GM21381 (cell line): ENCODE data around the gene SSC5D.
"Not testable (repeated sequence)": the region's sequence is repeated elsewhere in the genome, so short reads cannot be mapped to it uniquely, and the experiment has no call there.

ENCODE experiments used
- ATAC-seq: cut with Tn5 transposase; IDR thresholded peaks from one replicate; pipeline ENCODE4 v1.9.1; 2021; ENCODE audit warnings: mild to moderate bottlenecking, moderate library complexity; ENCODE audit not compliant: unreplicated experiment

Gene SSC5D

GRCh38 chr19:55486043-55486970 lies 1.9 kb upstream of the SSC5D start:
- ATAC-seq, result no peak

- ATAC-seq, result no peak
Measured at GRCh38 chr19:55486971-55487923, 989 bp upstream of the SSC5D start.

GRCh38 chr19:55488986-55489710 lies 912 bp downstream of the SSC5D start:
- ATAC-seq, result no peak

GRCh38 chr19:55489711-55490477 lies 1.7 kb downstream of the SSC5D start:
- ATAC-seq, result no peak

- ATAC-seq, result no peak
Measured at GRCh38 chr19:55490478-55491432, 2.5 kb downstream of the SSC5D start.

GRCh38 chr19:55491546-55492360 lies 3.5 kb downstream of the SSC5D start:
- no peak for ATAC-seq

GRCh38 chr19:55492362-55492944 lies 4.2 kb downstream of the SSC5D start:
- ATAC-seq, result no peak

GRCh38 chr19:55493052-55493644 lies 4.9 kb downstream of the SSC5D start:
- no peak for ATAC-seq

- no peak for ATAC-seq
Measured at GRCh38 chr19:55493645-55494171, 5.5 kb downstream of the SSC5D start.

DNA sequence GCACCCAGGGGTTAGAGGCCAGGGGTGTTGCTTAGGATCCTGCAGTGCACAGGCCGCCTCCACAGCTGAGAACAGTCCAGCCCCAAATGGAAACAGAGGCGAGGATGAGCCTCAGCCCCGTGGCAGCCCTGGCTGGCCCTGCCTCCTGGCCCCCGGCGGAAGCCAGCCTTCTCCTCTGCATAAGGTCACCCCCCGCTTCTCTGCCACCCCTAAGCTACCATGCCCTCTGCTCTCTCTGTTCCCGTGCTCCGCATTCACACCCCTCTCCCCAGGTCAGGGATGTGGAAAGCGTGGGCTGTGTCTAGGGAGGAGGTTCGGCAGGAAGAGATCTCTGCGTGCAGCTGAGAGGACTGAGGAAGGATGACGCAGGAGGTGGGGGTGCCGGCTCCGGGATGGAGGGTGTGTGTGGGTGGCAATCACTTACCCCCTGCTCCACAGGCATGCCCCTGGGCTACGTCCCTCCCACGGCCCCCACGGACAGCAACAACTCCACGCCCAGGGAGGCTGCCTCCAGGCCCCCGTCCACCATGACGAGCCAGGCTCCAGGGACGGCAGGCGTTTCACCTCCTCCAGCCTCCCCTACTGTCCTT lies 6.0 kb downstream of the SSC5D start:
- no peak for ATAC-seq

- ATAC-seq, result no peak
Measured at GRCh38 chr19:55495646-55496349, 7.6 kb downstream of the SSC5D start.

GRCh38 chr19:55496820-55497219 lies 8.6 kb downstream of the SSC5D start:
- ATAC-seq, result not testable (repeated sequence)

DNA sequence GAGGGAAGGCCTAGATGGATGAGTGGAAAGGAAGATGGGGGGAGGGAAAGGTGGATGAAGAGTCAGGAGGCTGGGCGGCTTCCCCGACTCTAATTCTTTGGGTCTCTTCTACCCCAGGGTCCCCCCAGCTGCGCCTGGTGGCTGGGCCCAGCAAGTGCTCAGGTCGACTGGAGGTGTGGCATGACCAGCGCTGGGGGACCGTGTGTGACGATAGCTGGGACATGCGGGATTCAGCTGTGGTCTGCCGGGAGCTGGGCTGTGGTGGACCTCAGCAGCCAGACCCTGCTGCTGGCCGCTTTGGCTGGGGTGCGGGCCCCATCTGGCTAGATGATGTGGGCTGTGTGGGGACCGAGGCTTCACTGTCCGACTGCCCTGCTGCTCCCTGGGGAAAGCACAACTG lies 9.5 kb downstream of the SSC5D start:
- ATAC-seq, result no peak

- no peak for ATAC-seq
Measured at GRCh38 chr19:55498246-55498840, 10.1 kb downstream of the SSC5D start.

DNA sequence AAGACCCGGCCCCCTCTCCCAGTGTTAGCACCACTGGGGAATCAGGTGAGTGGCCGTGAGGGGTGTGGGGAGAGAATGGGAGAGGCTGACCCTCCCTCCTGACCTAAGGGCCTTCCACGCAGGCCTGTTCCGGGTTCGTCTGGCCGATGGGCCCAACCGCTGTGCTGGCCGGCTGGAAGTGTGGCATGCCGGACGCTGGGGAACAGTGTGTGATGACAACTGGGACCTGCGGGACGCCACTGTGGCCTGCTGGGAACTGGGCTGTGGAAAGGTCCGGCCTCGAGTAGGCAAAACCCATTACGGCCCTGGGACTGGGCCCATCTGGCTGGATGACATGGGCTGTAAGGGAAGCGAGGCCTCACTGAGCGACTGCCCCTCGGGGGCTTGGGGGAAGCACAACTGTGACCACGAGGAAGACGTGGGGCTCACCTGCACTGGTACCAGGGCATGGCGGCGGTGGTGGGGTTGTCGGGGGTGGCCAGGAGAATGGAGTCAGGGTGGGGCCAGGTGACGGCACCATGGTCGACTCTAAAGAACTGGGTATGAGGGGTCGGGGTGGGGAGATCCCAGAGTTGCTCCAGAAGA lies 12.2 kb downstream of the SSC5D start:
- no peak for ATAC-seq
